Fibroblast of mammary gland (primary cell): ENCODE measurements around the gene DAP3.
A peak's percentile ranks its signal among the peaks of the same experiment; 100 is the strongest.
"Not testable (repeated sequence)": the region's sequence is repeated elsewhere in the genome, so short reads cannot be mapped to it uniquely, and the experiment has no call there.

Experiments
- DNase-seq: peaks from one replicate; pipeline ENCODE4 v3.0.0-alpha.2; 2010; ENCODE audit warnings: low read depth
- H3K4me3 ChIP-seq: 2 replicates; pipeline ENCODE4 v1.5.1; 2011; ENCODE audit warnings: low read depth, mild to moderate bottlenecking, low read length, moderate library complexity; ENCODE audit not compliant: control insufficient read depth
- TF ChIP-seq, protein P1 (sequence below): conservative IDR thresholded peaks from 2 replicates; pipeline ENCODE4 v1.5.1; 2011; ENCODE audit warnings: low read depth, low read length, inconsistent platforms; ENCODE audit not compliant: control insufficient read depth, insufficient read depth

DAP3 gene

DNA sequence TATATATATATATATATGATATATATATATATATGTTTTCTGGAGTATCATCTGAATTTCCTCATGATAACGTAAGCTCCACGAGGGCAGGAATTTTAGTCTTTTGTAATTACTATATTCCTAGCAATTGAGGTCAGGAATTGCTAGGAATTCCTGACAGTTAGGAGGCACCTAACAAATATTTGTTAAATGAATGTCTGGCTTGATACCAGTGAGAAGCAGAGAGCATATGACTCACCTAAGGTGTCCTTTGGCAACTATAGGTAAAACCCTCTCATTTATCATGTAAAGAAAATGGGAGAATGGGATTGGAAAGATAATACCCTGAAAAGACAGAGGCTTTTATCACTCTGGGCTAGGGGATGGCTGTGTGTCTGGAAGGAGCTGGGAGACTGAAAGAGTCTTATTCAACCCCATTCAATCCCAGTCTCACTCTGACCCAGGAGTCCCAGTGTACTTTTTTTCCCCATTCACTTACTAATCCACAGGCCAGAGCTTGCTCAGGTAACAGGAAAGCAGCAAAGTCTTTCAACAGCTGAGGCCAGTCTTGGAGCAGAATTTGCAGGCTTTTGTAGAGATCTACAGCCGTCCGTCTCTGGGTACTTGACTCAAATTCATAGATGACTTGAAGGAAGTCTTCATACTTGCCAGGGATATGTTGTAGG, 71.2 kb downstream of the DAP3 start:
- DNase-seq, result no peak
- TF ChIP-seq, protein P1, sequence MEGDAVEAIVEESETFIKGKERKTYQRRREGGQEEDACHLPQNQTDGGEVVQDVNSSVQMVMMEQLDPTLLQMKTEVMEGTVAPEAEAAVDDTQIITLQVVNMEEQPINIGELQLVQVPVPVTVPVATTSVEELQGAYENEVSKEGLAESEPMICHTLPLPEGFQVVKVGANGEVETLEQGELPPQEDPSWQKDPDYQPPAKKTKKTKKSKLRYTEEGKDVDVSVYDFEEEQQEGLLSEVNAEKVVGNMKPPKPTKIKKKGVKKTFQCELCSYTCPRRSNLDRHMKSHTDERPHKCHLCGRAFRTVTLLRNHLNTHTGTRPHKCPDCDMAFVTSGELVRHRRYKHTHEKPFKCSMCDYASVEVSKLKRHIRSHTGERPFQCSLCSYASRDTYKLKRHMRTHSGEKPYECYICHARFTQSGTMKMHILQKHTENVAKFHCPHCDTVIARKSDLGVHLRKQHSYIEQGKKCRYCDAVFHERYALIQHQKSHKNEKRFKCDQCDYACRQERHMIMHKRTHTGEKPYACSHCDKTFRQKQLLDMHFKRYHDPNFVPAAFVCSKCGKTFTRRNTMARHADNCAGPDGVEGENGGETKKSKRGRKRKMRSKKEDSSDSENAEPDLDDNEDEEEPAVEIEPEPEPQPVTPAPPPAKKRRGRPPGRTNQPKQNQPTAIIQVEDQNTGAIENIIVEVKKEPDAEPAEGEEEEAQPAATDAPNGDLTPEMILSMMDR, result no peak
- no peak overlapping the region for H3K4me3 ChIP-seq

GRCh38 chr1:155760751-155761475, 72.0 kb downstream of the DAP3 start:
- no peak overlapping the region for H3K4me3 ChIP-seq
- TF ChIP-seq, protein P1, result no peak
- no peak for DNase-seq

GRCh38 chr1:155761736-155762405, 73.0 kb downstream of the DAP3 start:
- TF ChIP-seq, protein P1, result no peak
- H3K4me3 ChIP-seq, result no peak overlapping the region
- DNase-seq, result no peak

DNA sequence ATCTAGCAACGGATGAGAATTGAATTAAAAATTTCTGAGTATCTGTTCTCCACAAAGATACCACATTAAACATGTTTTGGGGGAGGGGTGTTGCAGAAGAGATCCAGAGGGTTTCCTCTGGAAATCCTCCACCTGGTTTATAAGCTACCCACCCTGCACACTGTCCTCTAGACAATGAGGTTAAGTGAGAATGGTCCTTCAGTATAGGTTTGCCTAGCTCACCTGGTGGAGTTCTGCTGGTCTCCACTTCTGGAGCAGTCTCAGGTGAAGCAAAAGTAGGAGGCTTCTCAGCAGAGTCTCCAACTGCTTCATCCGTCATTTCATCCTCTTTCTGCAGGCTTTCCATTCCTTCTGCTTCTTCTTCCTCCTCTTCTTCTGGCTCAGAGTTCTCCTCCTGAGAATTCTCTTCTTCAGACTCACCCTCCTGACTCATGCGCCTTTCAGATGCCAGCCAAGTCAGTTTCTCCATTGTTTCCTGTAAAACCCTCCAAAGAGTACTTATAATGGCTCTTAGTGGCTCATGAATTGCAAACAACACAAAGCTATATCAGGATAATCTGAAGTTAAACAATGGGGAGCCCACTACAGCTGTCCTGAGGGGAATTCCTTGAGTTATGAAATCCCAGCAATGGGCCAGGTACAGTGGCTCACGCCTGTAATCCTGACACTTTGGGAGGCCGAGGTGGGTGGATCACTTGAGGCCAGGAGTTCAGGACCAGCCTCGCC, 74.4 kb downstream of the DAP3 start:
- peak; percentile 92 for DNase-seq

DNA sequence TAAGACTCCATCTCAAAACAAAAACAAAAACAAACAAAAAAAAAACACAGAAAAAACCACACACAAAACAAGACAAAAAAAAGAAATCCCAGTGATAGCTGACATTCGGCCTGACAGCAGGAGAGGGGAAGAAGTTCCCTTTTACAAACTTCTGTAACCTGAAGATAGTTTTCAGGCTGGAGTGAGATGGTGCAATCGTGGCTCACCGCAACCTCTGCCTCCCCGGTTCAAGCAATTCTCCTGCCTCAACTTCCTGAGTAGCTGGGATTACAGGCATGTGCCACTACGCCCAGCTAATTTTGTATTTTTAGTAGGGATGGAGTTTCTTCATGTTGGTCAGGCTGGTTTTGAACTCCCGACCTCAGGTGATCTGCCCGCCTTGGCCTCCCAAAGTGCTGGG, 75.1 kb downstream of the DAP3 start:
- DNase-seq, H3K4me3 ChIP-seq: not testable (repeated sequence)

More for the DNA sequence above, 74.4 kb downstream of the DAP3 start:
- H3K4me3 ChIP-seq, result not testable (repeated sequence)

DNA sequence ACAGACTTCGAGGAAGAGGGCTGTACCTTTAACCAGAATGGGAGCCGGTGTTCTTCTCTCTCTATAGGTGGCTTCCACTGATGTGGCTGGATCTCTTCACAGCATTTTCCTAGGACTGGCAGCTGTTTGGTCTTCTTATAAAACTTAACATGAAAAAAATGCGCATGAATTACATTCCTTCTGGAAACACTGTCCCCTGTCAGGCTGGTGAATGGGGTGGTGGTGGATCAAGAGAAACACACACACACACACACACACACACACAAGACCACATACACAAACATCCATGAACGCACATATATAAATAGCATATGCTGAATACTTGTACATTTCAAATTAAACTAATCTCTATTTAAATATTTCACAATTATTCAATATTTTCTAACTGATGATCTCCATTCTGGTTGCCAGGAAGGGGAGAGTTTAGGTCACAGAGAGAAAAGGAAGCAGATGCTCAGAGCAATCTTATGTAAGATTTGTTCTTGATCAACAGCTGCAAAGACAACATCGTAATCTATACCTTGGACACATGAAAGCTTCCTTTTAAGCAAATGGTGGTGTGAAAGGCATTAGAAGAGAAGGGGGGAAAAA, 78.6 kb downstream of the DAP3 start:
- DNase-seq, H3K4me3 ChIP-seq: not testable (repeated sequence)

DNA sequence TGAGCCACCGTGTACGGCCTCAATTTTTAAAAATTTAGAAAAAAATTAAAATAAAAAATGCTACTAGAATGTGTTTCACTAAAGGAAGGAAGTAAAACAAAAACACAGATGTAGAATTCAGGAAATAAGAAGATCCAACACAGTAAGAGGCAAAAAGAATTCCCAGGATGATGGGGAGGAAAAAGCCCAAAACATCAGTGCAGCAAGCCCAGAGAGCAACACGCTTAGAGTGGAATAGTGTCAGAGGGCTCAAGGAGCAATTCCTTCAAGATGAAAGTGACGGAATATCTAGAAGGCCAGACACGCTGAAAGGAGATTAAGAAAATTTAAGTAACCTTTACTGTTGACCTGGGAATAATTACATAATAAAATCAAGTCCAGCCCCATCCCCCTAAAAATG, 80.4 kb downstream of the DAP3 start:
- DNase-seq, result no peak
- no peak overlapping the region for H3K4me3 ChIP-seq
- TF ChIP-seq, protein P1, result no peak

- TF ChIP-seq, protein P1, result no peak
- DNase-seq, result no peak
- no peak overlapping the region for H3K4me3 ChIP-seq
Observed at GRCh38 chr1:155773221-155773620, 84.3 kb downstream of the DAP3 start.
